Coronary artery (tissue), 2 donors: ENCODE measurements around the gene SCAANT1.

Experiments used
- DNase-seq: peaks from one replicate; pipeline ENCODE4 v3.0.0-alpha.2; 2017; ENCODE audit warnings: low spot score
- H3K27ac ChIP-seq, 2 donors: fragments of 200-600 bp; sonication (generic); one replicate each; pipeline ENCODE4 v1.5.1; 2016 to 2019
- H3K4me3 ChIP-seq: fragments of 200-600 bp; sonication (generic); 2 replicates; pipeline ENCODE4 v1.5.1; 2016; ENCODE audit warnings: mild to moderate bottlenecking, moderate library complexity
- TF ChIP-seq, protein P1 (sequence below): fragments of 200-600 bp; sonication (generic); IDR thresholded peaks from one replicate; pipeline ENCODE4 v1.5.1; 2019; ENCODE audit warnings: antibody characterized with exemption

SCAANT1 gene

DNA sequence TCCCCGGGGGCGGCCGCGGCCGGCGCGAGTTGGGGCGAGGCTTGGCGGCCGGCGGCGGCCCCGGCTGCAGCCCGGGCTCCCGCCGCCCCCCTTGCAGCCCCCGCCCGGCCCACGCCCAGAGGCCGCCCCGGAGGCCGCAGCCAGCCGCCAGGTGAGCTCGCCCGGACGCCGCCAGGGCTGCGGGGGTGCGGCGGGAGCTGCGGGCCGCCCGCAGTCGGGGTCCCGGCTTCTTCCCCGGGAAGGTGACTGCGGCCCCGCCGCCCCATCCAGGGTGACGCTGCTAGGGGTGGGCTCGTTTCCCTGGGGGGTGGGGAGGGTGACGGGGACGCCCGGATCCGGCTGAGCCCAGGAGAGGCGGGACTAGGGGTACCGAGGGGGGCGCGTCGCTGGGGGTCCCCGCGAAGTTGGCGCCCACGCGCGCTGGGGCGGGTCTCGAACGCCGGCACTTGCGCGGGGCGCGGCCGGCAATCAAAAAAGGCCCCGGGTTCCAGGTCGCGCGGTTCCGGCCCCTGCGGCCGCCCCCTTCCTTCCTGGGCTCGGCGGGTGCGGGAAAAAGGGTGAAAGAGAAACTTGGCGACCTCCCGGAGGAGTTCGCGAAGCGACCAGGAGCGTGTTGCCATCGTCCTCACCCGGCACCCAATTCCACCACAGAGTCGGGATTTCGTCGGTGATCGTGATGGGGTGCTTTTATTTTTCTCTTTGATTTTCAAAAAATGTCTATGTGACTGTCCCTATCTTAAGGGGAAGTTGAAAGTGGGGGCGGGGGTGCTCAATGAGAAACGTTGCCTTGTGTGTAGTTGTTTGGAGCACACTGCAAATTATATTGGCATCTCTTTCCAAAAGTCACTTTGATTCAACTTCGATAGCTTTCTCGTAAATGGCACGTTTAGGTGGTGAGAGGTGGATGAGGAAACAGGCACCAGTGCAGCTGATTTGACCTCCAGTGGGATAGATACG is 47.9 kb downstream of the SCAANT1 start:
- TF ChIP-seq, protein P1, sequence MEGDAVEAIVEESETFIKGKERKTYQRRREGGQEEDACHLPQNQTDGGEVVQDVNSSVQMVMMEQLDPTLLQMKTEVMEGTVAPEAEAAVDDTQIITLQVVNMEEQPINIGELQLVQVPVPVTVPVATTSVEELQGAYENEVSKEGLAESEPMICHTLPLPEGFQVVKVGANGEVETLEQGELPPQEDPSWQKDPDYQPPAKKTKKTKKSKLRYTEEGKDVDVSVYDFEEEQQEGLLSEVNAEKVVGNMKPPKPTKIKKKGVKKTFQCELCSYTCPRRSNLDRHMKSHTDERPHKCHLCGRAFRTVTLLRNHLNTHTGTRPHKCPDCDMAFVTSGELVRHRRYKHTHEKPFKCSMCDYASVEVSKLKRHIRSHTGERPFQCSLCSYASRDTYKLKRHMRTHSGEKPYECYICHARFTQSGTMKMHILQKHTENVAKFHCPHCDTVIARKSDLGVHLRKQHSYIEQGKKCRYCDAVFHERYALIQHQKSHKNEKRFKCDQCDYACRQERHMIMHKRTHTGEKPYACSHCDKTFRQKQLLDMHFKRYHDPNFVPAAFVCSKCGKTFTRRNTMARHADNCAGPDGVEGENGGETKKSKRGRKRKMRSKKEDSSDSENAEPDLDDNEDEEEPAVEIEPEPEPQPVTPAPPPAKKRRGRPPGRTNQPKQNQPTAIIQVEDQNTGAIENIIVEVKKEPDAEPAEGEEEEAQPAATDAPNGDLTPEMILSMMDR, result no peak
- Histone ChIP-seq H3K27ac (peak overlapping the region; percentile 82 to 87), H3K4me3 (peak overlapping the region; percentile 88)
- no peak for DNase-seq

- Histone ChIP-seq H3K27ac (peak within 1 kb of the TSS; percentile 82 to 87), H3K4me3 (peak within 1 kb of the TSS; percentile 88)
- TF ChIP-seq, protein P1, result no peak
- DNase-seq, result peak; percentile 86
These were observed 48.8 kb downstream of the SCAANT1 start, which contains the start of the genes ATXN7 and THOC7 for GRCh38 chr3:63863150-63864007. ATXN7 (plus strand) TSS chr3:63863867; CDS start chr3:63912599, 48,732 bp downstream. THOC7 (minus strand) TSS chr3:63863805; CDS start chr3:63863790, 15 bp downstream.

DNA sequence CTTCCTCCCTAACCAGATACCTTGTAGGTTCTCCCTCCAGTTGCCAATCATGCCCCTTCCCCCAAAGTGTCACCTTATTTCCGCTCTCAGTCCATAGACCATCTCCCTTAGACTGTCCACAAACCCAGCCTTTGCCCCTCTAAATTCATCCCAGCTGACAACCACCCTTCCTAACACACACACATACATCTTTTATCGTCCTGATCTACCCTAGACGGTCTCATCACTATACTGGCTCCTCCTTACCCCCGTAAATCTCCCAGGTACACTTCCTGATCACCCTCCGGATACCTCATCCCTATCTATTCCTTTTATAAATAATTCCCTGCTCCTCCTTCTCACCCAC is 49.4 kb downstream of the SCAANT1 start:
- TF ChIP-seq, protein P1, result no peak
- DNase-seq, result no peak
- Histone ChIP-seq H3K27ac (peak overlapping the region; percentile 78 to 87), H3K4me3 (peak overlapping the region; percentile 88)
